Psoas muscle (tissue), 8 donors: Measurements from ENCODE around the gene OR10H3. TPM values are rescaled to one million over a fixed set of nuclear protein-coding genes. Genes with fewer than 3 reads are reported as not detected.

Experiments
- ATAC-seq, 4 donors: fragments of 200-7000 bp; cut with Tn5 transposase; one replicate each; pipeline ENCODE4 v1.9.1; 2020; ENCODE audit warnings: moderate library complexity in 3 of 4, mild to moderate bottlenecking in 2 of 4
- DNase-seq, 2 donors: peaks; one replicate each; pipeline ENCODE4 v3.0.0-alpha.2; 2020
- H3K27ac ChIP-seq: fragments of 200-600 bp; one replicate; pipeline ENCODE4 v1.8.0; 2022
- H3K27me3 ChIP-seq, 3 donors: fragments of 200-600 bp in 1 of 3; one replicate each; pipeline versions ENCODE4 v1.6.1 to v1.8.0; 2013 to 2022; ENCODE audit warnings: low read length in 2 of 3, mild to moderate bottlenecking in 2 of 3, moderate library complexity in 1 of 3; ENCODE audit not compliant: insufficient read depth in 3 of 3
- H3K36me3 ChIP-seq, 2 donors: fragments of 200-600 bp in 1 of 2; one replicate each; pipeline versions ENCODE4 v1.6.1 to v1.8.0; 2013 to 2022; ENCODE audit warnings: low read depth in 1 of 2, mild to moderate bottlenecking in 1 of 2, moderate library complexity in 1 of 2; ENCODE audit not compliant: insufficient read depth in 1 of 2
- H3K4me1 ChIP-seq: fragments of 200-600 bp; one replicate; pipeline ENCODE4 v1.8.0; 2022
- H3K4me3 ChIP-seq: fragments of 200-600 bp; one replicate; pipeline ENCODE4 v1.8.0; 2022; ENCODE audit warnings: mild to moderate bottlenecking
- H3K9me3 ChIP-seq: fragments of 200-600 bp; one replicate; pipeline ENCODE4 v1.8.0; 2022
- CTCF ChIP-seq: fragments of 200-600 bp; IDR thresholded peaks from one replicate; pipeline ENCODE4 v1.8.0; 2022; ENCODE audit warnings: antibody characterized with exemption
- WGBS, 3 donors: extraction: QIAGEN DNeasy Blood & Tissue Kit; methylation state at CpG; one replicate each; pipeline versions ENCODE4 v1.1.6 to v1.1.7; 2013; 5-methylcytosine and 5-hydroxymethylcytosine counted together
- intact Hi-C, 2 donors: fragments of 100-400 bp; cut with DNase I; formaldehyde crosslinking; loops; one replicate each; pipeline versions ENCODE4 v1.11.0 to v1.14.2; 2022
- polyA plus RNA-seq, 3 donors: library from polyadenylated mRNA; stranded (reverse); fragments of 200-250 nt; gene quantifications; one replicate each; pipeline ENCODE4 v1.2.3, GENCODE V29; 2013
- total RNA-seq, 4 donors: library from RNA; stranded (reverse); fragmentation: NEBNext Ultra II Directional in 2 of 4; extraction: Animal tissue kit (Norgen Biotek cat#: 25700) in 2 of 4; gene quantifications; one replicate each; pipeline versions ENCODE4 v1.2.1 to v1.2.4, GENCODE V29; 2021 to 2023
- donor health status: healthy with polysubstance abuse.
- donor health status: DM: no; HTN: no; CAD: no; lungs with moderate emphysema.
- donor health status: Bipolar disorder and iron deficiency.
- donor health status: healthy.
- donor health status: DM: yes; HTN: yes; CAD: no.
- donor health status: DM: no; HTN: no; CAD: no.
- donor health status: DM: no; HTN: no; CAD: no.
- donor health status: DM: yes; HTN: yes; CAD: no.

OR10H3 gene
- total and polyA plus RNA-seq, 7 donors = not detected

- Histone ChIP-seq H3K9me3 (no peaks in the 10 kb centered on the region), H3K4me1 (no peaks in the 10 kb centered on the region), H3K27ac (no peak overlapping the region), H3K27me3 (no peaks in the 10 kb centered on the region), H3K36me3 (no peaks in the 10 kb centered on the region), H3K4me3 (no peak overlapping the region)
- ATAC-seq = no peak
- no peak for TF ChIP-seq CTCF
- intact Hi-C loops = no loop called here
- DNase-seq = no peak
- WGBS, 3 donors = 46 to 62% (median 58%) methylated on average over 2 of the region's 2 CpGs
These were observed 37.5 kb downstream of the OR10H3 start for GRCh38 chr19:15775249-15775648.

DNA sequence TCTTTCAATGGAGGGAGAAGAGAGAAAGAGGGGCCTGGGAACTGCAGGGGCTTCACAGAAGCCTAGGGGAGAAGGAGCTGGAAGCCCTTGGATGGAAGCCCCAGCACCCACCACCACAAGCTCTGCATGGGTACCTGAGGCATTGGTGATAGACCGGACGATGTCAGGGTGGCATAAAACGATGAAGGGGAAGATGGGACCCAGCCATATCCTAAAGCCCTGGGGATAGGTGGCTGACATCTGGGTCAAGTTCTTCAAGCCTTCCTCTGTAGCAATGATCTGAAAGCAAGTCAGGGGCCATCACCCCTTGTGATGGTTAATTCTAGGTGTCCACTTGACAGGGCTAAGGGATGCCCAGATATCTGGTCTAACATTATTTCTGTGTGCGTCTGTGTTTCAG is 38.5 kb downstream of the OR10H3 start:
- no peaks in the 10 kb centered on the region for H3K9me3 ChIP-seq
- DNase-seq (no peak), ATAC-seq (no peak)
- H3K36me3 ChIP-seq = no peaks in the 10 kb centered on the region
- H3K27ac ChIP-seq = no peak overlapping the region
- no peaks in the 10 kb centered on the region for H3K4me1 ChIP-seq
- no peak for TF ChIP-seq CTCF
- no peaks in the 10 kb centered on the region for H3K27me3 ChIP-seq
- WGBS, 3 donors = 76 to 95% (median 88%) methylated on average over 4 of the region's 4 CpGs
- no peak overlapping the region for H3K4me3 ChIP-seq
- intact Hi-C loops = no loop called here

- ATAC-seq (no peak), DNase-seq (no peak)
- TF ChIP-seq CTCF = no peak
- Histone ChIP-seq H3K36me3 (no peaks in the 10 kb centered on the region), H3K4me3 (no peak overlapping the region), H3K9me3 (no peaks in the 10 kb centered on the region), H3K27ac (no peak overlapping the region), H3K4me1 (no peaks in the 10 kb centered on the region), H3K27me3 (no peaks in the 10 kb centered on the region)
- intact Hi-C loops = no loop called here
- WGBS, 3 donors = 23 to 34% (median 33%) methylated on average over 9 of the region's 9 CpGs
These were observed 39.5 kb downstream of the OR10H3 start for GRCh38 chr19:15776991-15777970.

DNA sequence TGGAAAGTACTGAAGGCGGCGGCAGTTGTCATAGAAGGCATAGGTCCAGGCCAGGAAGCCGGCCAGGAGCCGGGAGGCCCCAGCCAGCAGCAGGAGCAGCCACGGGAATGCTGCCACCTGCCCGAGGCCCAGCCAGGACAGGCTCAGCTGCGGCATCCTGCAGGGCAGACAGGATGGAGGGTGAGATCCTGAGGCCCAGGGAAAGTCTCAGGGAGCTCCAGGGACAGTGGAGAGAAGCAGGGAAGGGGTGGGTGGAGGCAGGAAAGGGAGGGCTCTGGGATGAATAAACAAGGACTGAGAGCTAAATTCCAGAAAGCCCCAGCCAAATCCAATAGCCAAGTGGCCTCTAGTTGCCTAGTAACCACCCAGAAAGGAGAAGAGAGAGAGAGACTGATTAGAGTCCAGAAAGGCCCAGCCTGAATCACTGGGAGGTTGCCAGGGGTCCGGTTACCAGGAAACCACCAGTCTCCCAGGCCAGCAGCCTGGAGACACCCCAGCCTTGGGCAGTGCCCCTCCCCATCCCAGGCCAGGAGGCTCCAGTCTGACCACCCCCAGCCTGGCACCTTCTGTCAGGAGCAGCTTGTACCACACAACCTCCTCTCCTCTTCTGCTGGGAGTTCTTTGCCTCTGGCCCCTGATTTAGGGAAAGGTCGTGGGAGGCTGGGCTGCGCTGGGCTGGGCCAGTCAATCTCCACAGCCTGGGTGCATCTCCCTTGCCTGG is 42.1 kb downstream of the OR10H3 start:
- intact Hi-C loops = no loop called here
- no peaks in the 10 kb centered on the region for H3K9me3 ChIP-seq
- no peak overlapping the region for H3K4me3 ChIP-seq
- ATAC-seq (peak in 2 of 4 donors; percentile 59 to 61), DNase-seq (peak; percentile 67 to 80)
- TF ChIP-seq CTCF = no peak
- H3K36me3 ChIP-seq = no peaks in the 10 kb centered on the region
- H3K27ac ChIP-seq = peak overlapping the region; percentile 10
- 5 to 6% (median 6%) methylated on average over 10 of the region's 10 CpGs for WGBS, 3 donors
- no peaks in the 10 kb centered on the region for H3K27me3 ChIP-seq
- no peaks in the 10 kb centered on the region for H3K4me1 ChIP-seq
